ENCODE measurements around the gene UBA52. TPM values are rescaled to one million over a fixed set of nuclear protein-coding genes. Genes with fewer than 3 reads are reported as not detected.

Gene UBA52
- total RNA-seq, 2 donors from 2014 or later = 991 to 1,174 TPM

- DNase-seq = no peak
- Histone ChIP-seq H3K27ac (no peak overlapping the region), H3K4me3 (no peak overlapping the region), H3K9ac (ENCODE audit: low read depth in 2 of 2, low read length in 2 of 2) (no peak overlapping the region), H3K27me3 (no peaks in the 10 kb centered on the region), H3K4me1 (no peaks in the 10 kb centered on the region), H3K36me3 (no peaks in the 10 kb centered on the region), H3K9me3 (no peaks in the 10 kb centered on the region)
- intact Hi-C loops (cut with DNase I) = no loop called here
- TF ChIP-seq, protein P1, sequence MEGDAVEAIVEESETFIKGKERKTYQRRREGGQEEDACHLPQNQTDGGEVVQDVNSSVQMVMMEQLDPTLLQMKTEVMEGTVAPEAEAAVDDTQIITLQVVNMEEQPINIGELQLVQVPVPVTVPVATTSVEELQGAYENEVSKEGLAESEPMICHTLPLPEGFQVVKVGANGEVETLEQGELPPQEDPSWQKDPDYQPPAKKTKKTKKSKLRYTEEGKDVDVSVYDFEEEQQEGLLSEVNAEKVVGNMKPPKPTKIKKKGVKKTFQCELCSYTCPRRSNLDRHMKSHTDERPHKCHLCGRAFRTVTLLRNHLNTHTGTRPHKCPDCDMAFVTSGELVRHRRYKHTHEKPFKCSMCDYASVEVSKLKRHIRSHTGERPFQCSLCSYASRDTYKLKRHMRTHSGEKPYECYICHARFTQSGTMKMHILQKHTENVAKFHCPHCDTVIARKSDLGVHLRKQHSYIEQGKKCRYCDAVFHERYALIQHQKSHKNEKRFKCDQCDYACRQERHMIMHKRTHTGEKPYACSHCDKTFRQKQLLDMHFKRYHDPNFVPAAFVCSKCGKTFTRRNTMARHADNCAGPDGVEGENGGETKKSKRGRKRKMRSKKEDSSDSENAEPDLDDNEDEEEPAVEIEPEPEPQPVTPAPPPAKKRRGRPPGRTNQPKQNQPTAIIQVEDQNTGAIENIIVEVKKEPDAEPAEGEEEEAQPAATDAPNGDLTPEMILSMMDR (IDR thresholded peaks at IDR 0.05) = no peak
Observed at GRCh38 chr19:18529782-18530181, 41.9 kb upstream of the UBA52 start.

GRCh38 chr19:18531485-18531884 lies 40.2 kb upstream of the UBA52 start:
- Histone ChIP-seq H3K27me3 (no peaks in the 10 kb centered on the region), H3K27ac (no peak overlapping the region), H3K9ac (ENCODE audit: low read depth in 2 of 2, low read length in 2 of 2) (no peak overlapping the region), H3K4me1 (no peaks in the 10 kb centered on the region), H3K4me3 (no peak overlapping the region), H3K9me3 (no peaks in the 10 kb centered on the region), H3K36me3 (no peaks in the 10 kb centered on the region)
- TF ChIP-seq, protein P1 (IDR thresholded peaks at IDR 0.05) = no peak
- DNase-seq = no peak
- intact Hi-C loops (cut with DNase I) = no loop called here

- H3K4me1 ChIP-seq = no peaks in the 10 kb centered on the region
- no peaks in the 10 kb centered on the region for H3K9me3 ChIP-seq
- H3K27ac ChIP-seq = no peak overlapping the region
- TF ChIP-seq, protein P1 (IDR thresholded peaks at IDR 0.05) = no peak
- no peak overlapping the region for H3K4me3 ChIP-seq
- H3K36me3 ChIP-seq = no peaks in the 10 kb centered on the region
- no peaks in the 10 kb centered on the region for H3K27me3 ChIP-seq
- DNase-seq = no peak
- intact Hi-C loops (cut with DNase I) = no loop called here
- no peak overlapping the region for H3K9ac ChIP-seq (ENCODE audit: low read depth in 2 of 2, low read length in 2 of 2)
Observed at GRCh38 chr19:18532168-18532890, 39.3 kb upstream of the UBA52 start.

DNA sequence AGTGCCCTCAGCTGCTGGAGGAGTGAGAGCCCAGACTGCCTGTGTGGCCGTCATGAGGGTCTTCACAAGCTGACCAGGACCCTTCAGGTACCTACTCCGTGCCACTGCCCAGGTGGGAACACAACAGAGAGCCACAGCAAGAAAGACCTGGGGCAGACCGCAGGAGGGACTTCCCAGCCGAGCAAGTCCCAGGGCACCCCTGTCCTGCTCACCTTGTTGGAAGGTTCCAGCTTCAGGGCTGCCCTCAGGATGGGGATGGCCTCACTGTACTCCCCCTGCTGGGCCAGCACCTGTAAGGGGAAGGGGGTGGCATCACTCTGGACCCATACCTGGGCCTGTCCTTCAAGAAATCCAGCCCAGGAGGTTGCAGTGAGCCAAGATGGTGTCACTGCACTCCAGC lies 38.6 kb upstream of the UBA52 start:
- no peaks in the 10 kb centered on the region for H3K9me3 ChIP-seq
- H3K27me3 ChIP-seq = no peaks in the 10 kb centered on the region
- TF ChIP-seq, protein P1 (IDR thresholded peaks at IDR 0.05) = no peak
- H3K9ac ChIP-seq (ENCODE audit: low read depth in 2 of 2, low read length in 2 of 2) = no peak overlapping the region
- no peak overlapping the region for H3K4me3 ChIP-seq
- H3K36me3 ChIP-seq = no peaks in the 10 kb centered on the region
- no peak overlapping the region for H3K27ac ChIP-seq
- no peaks in the 10 kb centered on the region for H3K4me1 ChIP-seq
- intact Hi-C loops (cut with DNase I) = no loop called here
- no peak for DNase-seq

DNA sequence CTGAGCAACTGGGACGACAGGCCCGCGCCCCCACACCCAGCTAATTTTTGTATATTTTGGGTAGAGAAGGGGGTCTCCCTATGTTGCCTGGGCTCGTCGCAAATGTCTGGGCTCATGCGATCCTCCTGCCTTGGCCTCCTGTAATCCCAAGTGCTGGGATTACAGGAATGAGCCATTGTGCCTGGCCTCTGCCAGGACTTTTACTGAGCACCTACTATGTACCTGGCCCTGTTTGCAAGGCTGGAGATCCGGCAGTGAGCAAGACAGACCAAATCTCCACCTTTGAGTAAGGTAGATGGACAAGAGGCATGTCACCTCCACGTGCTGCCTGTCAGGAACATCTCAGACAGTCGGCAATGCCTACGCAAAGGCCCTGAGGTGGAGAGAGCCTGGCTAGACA lies 35.2 kb upstream of the UBA52 start:
- H3K27ac ChIP-seq = no peak overlapping the region
- H3K4me3 ChIP-seq = no peak overlapping the region
- H3K27me3 ChIP-seq = no peaks in the 10 kb centered on the region
- H3K9ac ChIP-seq (ENCODE audit: low read depth in 2 of 2, low read length in 2 of 2) = no peak overlapping the region
- H3K36me3 ChIP-seq = no peaks in the 10 kb centered on the region
- no peaks in the 10 kb centered on the region for H3K4me1 ChIP-seq
- TF ChIP-seq, protein P1 (IDR thresholded peaks at IDR 0.05) = no peak
- DNase-seq = no peak
- no peaks in the 10 kb centered on the region for H3K9me3 ChIP-seq
- intact Hi-C loops (cut with DNase I) = no loop called here
